Kidney (tissue), 14 donors: ENCODE results near the gene WNT5B. TPM values are rescaled to one million over a fixed set of nuclear protein-coding genes. Genes with fewer than 3 reads are reported as not detected.

Experiments
- DNase-seq, 5 donors: peaks; one replicate each; pipeline ENCODE4 v3.0.0-alpha.2; 2013 to 2020
- FAIRE-seq: peaks from 2 replicates; lab custom pipeline; 2012; peaks lifted over from hg19 to GRCh38; lab: Jason Lieb, UNC
- H3K27ac ChIP-seq, 2 donors: one replicate each; pipeline ENCODE4 v1.7.0; 2013; ENCODE audit warnings: low read depth in 2 of 2, low read length in 2 of 2, inconsistent platforms in 1 of 2
- H3K27me3 ChIP-seq: one replicate; pipeline ENCODE4 v1.7.1; 2013; ENCODE audit warnings: low read length, inconsistent platforms; ENCODE audit not compliant: control insufficient read depth, insufficient read depth
- H3K36me3 ChIP-seq, 3 donors: one replicate each; pipeline versions ENCODE4 v1.7.0 to v1.7.1; 2013; ENCODE audit warnings: low read length in 3 of 3, control low read depth in 1 of 3, inconsistent platforms in 1 of 3; ENCODE audit not compliant: insufficient read depth in 3 of 3, control insufficient read depth in 2 of 3
- H3K4me1 ChIP-seq, 3 donors: one replicate each; pipeline versions ENCODE4 v1.7.0 to v1.7.1; 2013; ENCODE audit warnings: low read length in 3 of 3, inconsistent platforms in 1 of 3, low read depth in 1 of 3; ENCODE audit not compliant: control insufficient read depth in 2 of 3, insufficient read depth in 2 of 3
- H3K4me3 ChIP-seq, 3 donors: one replicate each; pipeline versions ENCODE4 v1.7.0 to v1.8.1; 2013; ENCODE audit warnings: low read length in 3 of 3, control low read depth in 1 of 3, inconsistent platforms in 1 of 3
- H3K9ac ChIP-seq, 3 donors: one replicate each; pipeline versions ENCODE4 v1.7.0 to v1.7.1; 2013; ENCODE audit warnings: low read length in 3 of 3, control low read depth in 1 of 3, inconsistent platforms in 1 of 3
- H3K9me3 ChIP-seq, 3 donors: one replicate each; pipeline versions ENCODE4 v1.7.0 to v1.7.1; 2013; ENCODE audit warnings: low read length in 3 of 3, control low read depth in 1 of 3, inconsistent platforms in 1 of 3; ENCODE audit not compliant: control insufficient read depth in 2 of 3, insufficient read depth in 1 of 3
- CTCF ChIP-seq: IDR thresholded peaks from 3 replicates; pipeline ENCODE4 v1.5.1; 2012; ENCODE audit warnings: mild to moderate bottlenecking, moderate library complexity, borderline replicate concordance; ENCODE audit not compliant: insufficient read depth; ENCODE audit errors: extremely low read depth
- intact Hi-C: fragments of 100-400 bp; cut with DNase I; formaldehyde crosslinking; loops from one replicate; pipeline ENCODE4 v1.11.1; 2022
- polyA plus RNA-seq: library from polyadenylated mRNA; stranded (reverse); fragments of 350-450 nt; fragmentation: Illumina TruSeq; extraction: RNeasy Lipid Tissue Mini Kit (QIAGEN cat#74804); gene quantifications from one replicate; pipeline ENCODE4 v1.2.3, GENCODE V29; 2014; ENCODE audit warnings: low read depth, low replicate concordance; ENCODE audit not compliant: insufficient read depth
- total RNA-seq: library from RNA; stranded (reverse); fragmentation: NEBNext Ultra II Directional; extraction: Animal tissue kit (Norgen Biotek cat#: 25700); gene quantifications from one replicate; pipeline ENCODE4 v1.2.1, GENCODE V29; 2021
- donor health status: control.
- donor health status: control.
- donor health status: control.
- donor health status: control.
- donor health status: control.
- donor health status: DM: yes; HTN: yes; CAD: no.
- donor health status: Normal renal cell carcinoma (clear cell type).

WNT5B gene
- total and polyA plus RNA-seq, 2 donors from 2014 or later: 3.4 to 4.8 TPM

GRCh38 chr12:1639538-1639937, 10.5 kb downstream of the WNT5B start:
- DNase-seq (no peak), FAIRE-seq (no peak)
- H3K27me3 ChIP-seq: no peaks in the 10 kb centered on the region
- intact Hi-C loops: no loop called here
- H3K4me3 ChIP-seq: no peak overlapping the region
- no peak overlapping the region for H3K9ac ChIP-seq
- TF ChIP-seq CTCF: no peak
- no peaks in the 10 kb centered on the region for H3K4me1 ChIP-seq
- H3K27ac ChIP-seq: no peak overlapping the region
- peaks cover 0 to 3% (median 0%) of the 10 kb centered on the region in 3 donors for H3K36me3 ChIP-seq
- no peaks in the 10 kb centered on the region for H3K9me3 ChIP-seq

- intact Hi-C loops: loop anchor here (10.0 kb wide), 1 partner anchor 294 kb away; no protein-coding TSS in a partner anchor
These were observed 11.6 kb downstream of the WNT5B start for GRCh38 chr12:1640328-1641234.

GRCh38 chr12:1642513-1642912, 13.5 kb downstream of the WNT5B start:
- Histone ChIP-seq H3K9me3 (no peaks in the 10 kb centered on the region), H3K36me3 (peaks cover 0 to 3% (median 0%) of the 10 kb centered on the region in 3 donors), H3K27ac (no peak overlapping the region), H3K27me3 (no peaks in the 10 kb centered on the region), H3K4me1 (peaks cover 0 to 3% (median 0%) of the 10 kb centered on the region in 3 donors), H3K4me3 (no peak overlapping the region), H3K9ac (no peak overlapping the region)
- FAIRE-seq (no peak), DNase-seq (no peak)
- intact Hi-C loops: loop anchor here (10.0 kb wide), 1 partner anchor 292 kb away; no protein-coding TSS in a partner anchor
- no peak for TF ChIP-seq CTCF

More at GRCh38 chr12:1640328-1641234, 11.6 kb downstream of the WNT5B start:
- H3K4me3 ChIP-seq: no peak overlapping the region
- DNase-seq: no peak
- peaks cover 0 to 3% (median 0%) of the 10 kb centered on the region in 3 donors for H3K36me3 ChIP-seq
- no peaks in the 10 kb centered on the region for H3K27me3 ChIP-seq
- no peak for FAIRE-seq
- no peaks in the 10 kb centered on the region for H3K9me3 ChIP-seq
- H3K4me1 ChIP-seq: peaks cover 0 to 3% (median 0%) of the 10 kb centered on the region in 3 donors
- H3K27ac ChIP-seq: no peak overlapping the region
- H3K9ac ChIP-seq: no peak overlapping the region
- TF ChIP-seq CTCF: no peak
